Neural cell (in vitro differentiated cells): Measurements from ENCODE around the gene TRABD2B. TPM values are rescaled to one million over a fixed set of nuclear protein-coding genes. Genes with fewer than 3 reads are reported as not detected.

Experiments
- H2AFZ ChIP-seq: fragments of 200-600, 300-800 bp; sonication (generic), shearing (Covaris generic); 2 replicates; pipeline ENCODE4 v1.6.0; 2014; ENCODE audit warnings: low read depth, mild to moderate bottlenecking, antibody characterized with exemption, low read length, moderate library complexity
- H3F3A ChIP-seq: fragments of 200-600 bp; shearing (Covaris generic); 2 replicates; pipeline ENCODE4 v1.6.1; 2016; ENCODE audit warnings: mild to moderate bottlenecking, moderate library complexity, mixed read lengths, antibody characterized with exemption, low read length; ENCODE audit not compliant: insufficient read depth, poor library complexity, severe bottlenecking
- H3K27ac ChIP-seq: fragments of 200-600, 300-800 bp; sonication (generic), shearing (Covaris generic); 2 replicates; pipeline ENCODE4 v1.5.1; 2014; ENCODE audit warnings: mild to moderate bottlenecking, low read length, moderate library complexity
- H3K27me3 ChIP-seq: fragments of 300-800, 200-600 bp; sonication (generic), shearing (Covaris generic); 2 replicates; pipeline ENCODE4 v1.6.0; 2014; ENCODE audit warnings: mild to moderate bottlenecking, low read depth, low read length, moderate library complexity; ENCODE audit not compliant: insufficient read depth
- H3K36me3 ChIP-seq: fragments of 300-800, 200-600 bp; sonication (generic), shearing (Covaris generic); 2 replicates; pipeline ENCODE4 v1.5.1; 2014; ENCODE audit warnings: mild to moderate bottlenecking, antibody characterized with exemption, low read length, moderate library complexity; ENCODE audit not compliant: insufficient read depth
- H3K4me2 ChIP-seq: fragments of 300-800, 200-600 bp; sonication (generic), shearing (Covaris generic); 2 replicates; pipeline ENCODE4 v1.6.0; 2014; ENCODE audit warnings: mild to moderate bottlenecking, low read length
- H3K4me3 ChIP-seq: fragments of 300-800, 200-600 bp; sonication (generic), shearing (Covaris generic); 2 replicates; pipeline ENCODE4 v1.5.1; 2014; ENCODE audit warnings: mild to moderate bottlenecking, low read length, moderate library complexity
- H3K79me2 ChIP-seq: fragments of 200-600 bp; shearing (Covaris generic); replicated peaks from 2 replicates; pipeline ENCODE4 v1.6.0; 2014; ENCODE audit warnings: mild to moderate bottlenecking, low read length, moderate library complexity; ENCODE audit not compliant: insufficient read depth
- H3K9ac ChIP-seq: fragments of 300-800, 200-600 bp; sonication (generic), shearing (Covaris generic); 2 replicates; pipeline ENCODE4 v1.6.1; 2016; ENCODE audit warnings: mild to moderate bottlenecking, low read length, mixed read lengths
- H3K9me2 ChIP-seq: fragments of 200-600 bp; shearing (Covaris generic); 2 replicates; pipeline ENCODE4 v1.6.1; 2016; ENCODE audit warnings: mild to moderate bottlenecking, low read length, mixed read lengths; ENCODE audit not compliant: insufficient read depth
- H3K9me3 ChIP-seq: fragments of 200-600, 300-800 bp; sonication (generic), shearing (Covaris generic); 2 replicates; pipeline ENCODE4 v1.6.1; 2016; ENCODE audit warnings: mild to moderate bottlenecking, mixed run types, low read length, moderate library complexity, mixed read lengths
- H4K20me1 ChIP-seq: fragments of 200-600 bp; shearing (Covaris generic); 2 replicates; pipeline ENCODE4 v1.6.1; 2016; ENCODE audit warnings: mild to moderate bottlenecking, mixed run types; ENCODE audit not compliant: insufficient read depth
- CTCF ChIP-seq: fragments of 450-650 bp; IDR thresholded peaks from 2 replicates; pipeline ENCODE4 v1.5.1; 2014; ENCODE audit warnings: antibody characterized with exemption, mild to moderate bottlenecking, moderate library complexity; ENCODE audit not compliant: poor library complexity, severe bottlenecking
- EP300 ChIP-seq: fragments of 450-650 bp; conservative IDR thresholded peaks from 2 replicates; pipeline ENCODE4 v1.6.1; 2014; ENCODE audit warnings: antibody characterized with exemption, mild to moderate bottlenecking, moderate library complexity; ENCODE audit not compliant: poor library complexity, severe bottlenecking
- EZH2 ChIP-seq: fragments of 200-600, 300-800 bp; shearing (Covaris generic), sonication (generic); IDR thresholded peaks from 2 replicates; pipeline ENCODE4 v1.6.1; 2014; ENCODE audit warnings: antibody characterized with exemption, low read length, borderline replicate concordance, mild to moderate bottlenecking; ENCODE audit not compliant: insufficient read depth, poor library complexity, severe bottlenecking
- MXI1 ChIP-seq: fragments of 450-650 bp; conservative IDR thresholded peaks from 2 replicates; pipeline ENCODE4 v1.6.1; 2014; ENCODE audit warnings: antibody characterized with exemption, mild to moderate bottlenecking; ENCODE audit not compliant: poor library complexity, severe bottlenecking
- POLR2AphosphoS5 ChIP-seq: IDR thresholded peaks from 2 replicates; pipeline ENCODE4 v1.6.1; 2012
- RAD21 ChIP-seq: fragments of 450-650 bp; conservative IDR thresholded peaks from 2 replicates; pipeline ENCODE4 v1.6.1; 2014; ENCODE audit warnings: antibody characterized with exemption, mild to moderate bottlenecking, moderate library complexity
- REST ChIP-seq: IDR thresholded peaks from 2 replicates; pipeline ENCODE4 v1.6.1; 2012; ENCODE audit warnings: borderline replicate concordance
- SMC3 ChIP-seq: fragments of 450-650 bp; conservative IDR thresholded peaks from 2 replicates; pipeline ENCODE4 v1.6.1; 2014; ENCODE audit warnings: antibody characterized with exemption, mild to moderate bottlenecking, moderate library complexity; ENCODE audit not compliant: poor library complexity
- TAF1 ChIP-seq: IDR thresholded peaks from 2 replicates; pipeline ENCODE4 v1.6.1; 2012; ENCODE audit warnings: low read depth
- polyA plus RNA-seq: library from polyadenylated mRNA; depleted of rRNA; stranded (reverse); fragments of >200 nt; gene quantifications from 2 replicates; pipeline ENCODE4 v1.2.3, GENCODE V29; 2014

TRABD2B gene
- polyA plus RNA-seq, 1 donor from 2014 or later: 0.02 TPM

GRCh38 chr1:47918257-47918867, 78.8 kb downstream of the TRABD2B start:
- no peaks in the 10 kb centered on the region for H3K27me3 ChIP-seq
- TF ChIP-seq RAD21: no peak
- no peak for TF ChIP-seq CTCF
- TF ChIP-seq SMC3: no peak
- no peak for TF ChIP-seq MXI1
- TF ChIP-seq EP300: no peak
- no peak for TF ChIP-seq TAF1
- TF ChIP-seq REST: no peak
- no peak for TF ChIP-seq POLR2AphosphoS5
- TF ChIP-seq EZH2: no peak
- no peaks in the 10 kb centered on the region for H4K20me1 ChIP-seq

GRCh38 chr1:47917687-47918086, 79.5 kb downstream of the TRABD2B start:
- Histone ChIP-seq H2AFZ (no peak overlapping the region), H3K4me2 (no peak overlapping the region), H3K9me2 (no peaks in the 10 kb centered on the region), H3K9ac (no peak overlapping the region), H3K36me3 (no peaks in the 10 kb centered on the region), H3K27ac (no peak overlapping the region), H3K4me3 (no peak overlapping the region), H3K79me2 (no peaks in the 10 kb centered on the region), H3F3A (no peaks in the 10 kb centered on the region), H3K27me3 (no peaks in the 10 kb centered on the region), H3K9me3 (no peaks in the 10 kb centered on the region), H4K20me1 (no peaks in the 10 kb centered on the region)
- TF ChIP-seq TAF1: no peak
- TF ChIP-seq REST: no peak
- no peak for TF ChIP-seq SMC3
- no peak for TF ChIP-seq EZH2
- TF ChIP-seq RAD21: no peak
- no peak for TF ChIP-seq CTCF
- no peak for TF ChIP-seq EP300
- no peak for TF ChIP-seq MXI1
- TF ChIP-seq POLR2AphosphoS5: no peak

More at GRCh38 chr1:47918257-47918867, 78.8 kb downstream of the TRABD2B start:
- Histone ChIP-seq H2AFZ (no peak overlapping the region), H3K9me2 (no peaks in the 10 kb centered on the region), H3K36me3 (no peaks in the 10 kb centered on the region), H3K27ac (no peak overlapping the region), H3K4me3 (no peak overlapping the region), H3K4me2 (no peak overlapping the region), H3K9ac (no peak overlapping the region), H3F3A (no peaks in the 10 kb centered on the region), H3K9me3 (no peaks in the 10 kb centered on the region), H3K79me2 (no peaks in the 10 kb centered on the region)
